Measurements from ENCODE around the gene SLC37A2.

Gene SLC37A2

DNA sequence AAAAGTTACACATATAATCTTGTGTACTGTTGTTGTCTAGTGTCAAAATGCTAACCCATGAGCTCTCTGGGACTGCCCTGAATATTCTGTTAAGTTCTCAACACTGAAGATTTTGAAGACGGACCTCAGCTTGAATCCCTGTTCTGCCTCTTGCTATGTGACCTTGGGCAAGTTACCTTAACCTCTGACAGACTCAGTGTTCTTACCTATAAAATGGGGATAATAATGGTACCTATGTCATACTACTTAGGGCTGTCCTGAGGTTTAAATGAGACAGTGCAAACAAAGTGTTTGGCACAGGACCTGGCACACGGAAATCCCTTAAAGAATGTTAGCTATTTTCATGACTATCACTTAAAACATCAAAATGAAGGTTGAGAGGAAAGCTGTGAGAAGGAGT is 37.0 kb downstream of the SLC37A2 start:
- no peaks in the 10 kb centered on the region for H3K27me3 ChIP-seq (ENCODE audit: insufficient read depth, low read depth, severe bottlenecking)
- peaks cover 13% of the 10 kb centered on the region for H3K36me3 ChIP-seq
- TF ChIP-seq, protein P1, sequence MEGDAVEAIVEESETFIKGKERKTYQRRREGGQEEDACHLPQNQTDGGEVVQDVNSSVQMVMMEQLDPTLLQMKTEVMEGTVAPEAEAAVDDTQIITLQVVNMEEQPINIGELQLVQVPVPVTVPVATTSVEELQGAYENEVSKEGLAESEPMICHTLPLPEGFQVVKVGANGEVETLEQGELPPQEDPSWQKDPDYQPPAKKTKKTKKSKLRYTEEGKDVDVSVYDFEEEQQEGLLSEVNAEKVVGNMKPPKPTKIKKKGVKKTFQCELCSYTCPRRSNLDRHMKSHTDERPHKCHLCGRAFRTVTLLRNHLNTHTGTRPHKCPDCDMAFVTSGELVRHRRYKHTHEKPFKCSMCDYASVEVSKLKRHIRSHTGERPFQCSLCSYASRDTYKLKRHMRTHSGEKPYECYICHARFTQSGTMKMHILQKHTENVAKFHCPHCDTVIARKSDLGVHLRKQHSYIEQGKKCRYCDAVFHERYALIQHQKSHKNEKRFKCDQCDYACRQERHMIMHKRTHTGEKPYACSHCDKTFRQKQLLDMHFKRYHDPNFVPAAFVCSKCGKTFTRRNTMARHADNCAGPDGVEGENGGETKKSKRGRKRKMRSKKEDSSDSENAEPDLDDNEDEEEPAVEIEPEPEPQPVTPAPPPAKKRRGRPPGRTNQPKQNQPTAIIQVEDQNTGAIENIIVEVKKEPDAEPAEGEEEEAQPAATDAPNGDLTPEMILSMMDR (IDR thresholded peaks at IDR 0.05; ENCODE audit: low read depth, low read length): no peak
- no peak for DNase-seq
- H3K27ac ChIP-seq: no peak overlapping the region
- no peak overlapping the region for H3K4me3 ChIP-seq (ENCODE audit: low read depth, low read length)
- no peaks in the 10 kb centered on the region for H3K9me3 ChIP-seq (ENCODE audit: severe bottlenecking)

DNA sequence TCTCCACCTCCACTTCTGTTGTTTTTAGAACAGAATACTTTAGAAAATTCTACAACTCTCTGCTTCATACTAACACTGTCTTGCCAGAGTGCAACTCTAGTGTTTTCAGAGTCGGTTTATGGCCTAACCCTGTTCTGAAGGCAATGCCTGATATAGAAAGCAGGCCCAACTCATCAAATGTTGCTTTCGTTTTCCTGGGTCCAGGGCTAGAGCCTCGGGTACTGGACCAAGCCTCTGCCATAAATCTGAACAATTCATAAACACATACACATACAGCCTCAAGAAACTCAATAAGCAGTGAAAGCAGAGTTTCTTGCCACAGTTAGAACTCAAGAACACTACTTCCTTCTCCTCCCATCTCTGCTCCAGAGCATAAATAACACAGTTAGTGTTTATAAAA is 38.5 kb downstream of the SLC37A2 start:
- Histone ChIP-seq H3K36me3 (peaks cover 13% of the 10 kb centered on the region), H3K27me3 (ENCODE audit: insufficient read depth, low read depth, severe bottlenecking) (no peaks in the 10 kb centered on the region), H3K4me3 (ENCODE audit: low read depth, low read length) (no peak overlapping the region), H3K27ac (no peak overlapping the region), H3K9me3 (ENCODE audit: severe bottlenecking) (no peaks in the 10 kb centered on the region)
- DNase-seq: no peak
- TF ChIP-seq, protein P1 (IDR thresholded peaks at IDR 0.05; ENCODE audit: low read depth, low read length): no peak

DNA sequence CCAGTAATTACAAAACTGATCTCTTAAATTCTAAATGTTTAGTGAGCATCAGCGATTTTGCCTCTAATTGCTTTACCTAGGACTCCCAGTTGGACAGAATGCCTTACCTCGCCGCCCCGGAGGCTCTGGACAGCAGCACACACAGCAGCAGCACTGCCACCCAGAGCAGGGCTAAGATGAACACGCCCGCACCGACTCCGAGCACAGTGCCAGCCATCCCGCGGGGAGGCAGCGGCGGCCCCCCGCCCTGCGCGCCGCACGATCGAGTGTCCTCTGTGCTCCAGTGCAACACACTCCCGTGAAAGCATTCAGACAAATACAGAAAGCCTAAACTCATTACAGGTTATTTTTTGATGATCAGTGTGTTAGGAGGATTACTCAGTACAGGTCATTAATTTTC is 38.9 kb downstream of the SLC37A2 start:
- H3K4me3 ChIP-seq (ENCODE audit: low read depth, low read length): no peak overlapping the region
- no peak overlapping the region for H3K27ac ChIP-seq
- H3K36me3 ChIP-seq: peaks cover 13% of the 10 kb centered on the region
- H3K9me3 ChIP-seq (ENCODE audit: severe bottlenecking): no peaks in the 10 kb centered on the region
- TF ChIP-seq, protein P1 (IDR thresholded peaks at IDR 0.05; ENCODE audit: low read depth, low read length): no peak
- H3K27me3 ChIP-seq (ENCODE audit: insufficient read depth, low read depth, severe bottlenecking): no peaks in the 10 kb centered on the region
- DNase-seq: no peak

DNA sequence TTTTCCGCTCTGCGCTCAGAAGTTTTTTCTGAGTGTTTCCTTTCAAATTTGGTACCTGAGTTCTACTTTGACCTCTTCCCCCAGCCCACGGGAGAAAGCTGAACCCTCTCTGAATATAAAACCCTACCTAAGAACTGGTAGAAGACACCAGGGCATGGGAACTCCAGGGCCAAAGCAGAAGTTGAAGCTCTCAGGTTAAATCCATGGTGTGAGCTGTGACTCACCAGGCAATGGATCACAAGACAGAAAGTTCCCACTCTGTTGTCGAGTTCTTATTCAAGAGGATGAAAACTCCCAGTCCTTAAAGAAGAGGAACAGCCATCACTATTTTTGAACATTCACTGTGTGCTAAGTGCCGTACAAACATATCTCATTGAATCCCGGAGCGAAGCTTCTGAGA is 39.4 kb downstream of the SLC37A2 start:
- Histone ChIP-seq H3K27ac (no peak overlapping the region), H3K4me3 (ENCODE audit: low read depth, low read length) (no peak overlapping the region), H3K9me3 (ENCODE audit: severe bottlenecking) (no peaks in the 10 kb centered on the region), H3K27me3 (ENCODE audit: insufficient read depth, low read depth, severe bottlenecking) (no peaks in the 10 kb centered on the region), H3K36me3 (peaks cover 13% of the 10 kb centered on the region)
- TF ChIP-seq, protein P1 (IDR thresholded peaks at IDR 0.05; ENCODE audit: low read depth, low read length): no peak
- DNase-seq: no peak

DNA sequence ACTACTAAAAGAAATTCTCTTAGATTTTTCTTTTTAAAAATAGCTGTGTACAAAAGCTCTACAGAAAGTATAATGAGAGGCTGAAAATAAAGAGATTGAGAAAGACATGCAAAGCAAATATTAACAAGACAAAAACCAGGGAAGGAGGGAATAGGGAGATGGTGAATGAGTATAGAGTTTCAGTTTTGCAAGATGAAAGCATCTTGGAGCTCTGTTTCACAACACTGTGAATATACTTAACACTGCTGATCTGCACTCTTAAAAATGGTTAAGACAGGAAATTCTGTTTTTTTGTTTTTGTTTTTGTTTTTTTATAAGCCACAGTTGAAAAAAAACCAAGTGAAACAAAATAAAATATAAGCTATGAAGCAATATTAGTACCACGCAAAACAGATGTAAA is 42.8 kb downstream of the SLC37A2 start:
- no peak for DNase-seq
- Histone ChIP-seq H3K27me3 (ENCODE audit: insufficient read depth, low read depth, severe bottlenecking) (no peaks in the 10 kb centered on the region), H3K36me3 (peaks cover 2% of the 10 kb centered on the region), H3K27ac (no peak overlapping the region), H3K9me3 (ENCODE audit: severe bottlenecking) (no peaks in the 10 kb centered on the region), H3K4me3 (ENCODE audit: low read depth, low read length) (no peak overlapping the region)
- TF ChIP-seq, protein P1 (IDR thresholded peaks at IDR 0.05; ENCODE audit: low read depth, low read length): no peak

DNA sequence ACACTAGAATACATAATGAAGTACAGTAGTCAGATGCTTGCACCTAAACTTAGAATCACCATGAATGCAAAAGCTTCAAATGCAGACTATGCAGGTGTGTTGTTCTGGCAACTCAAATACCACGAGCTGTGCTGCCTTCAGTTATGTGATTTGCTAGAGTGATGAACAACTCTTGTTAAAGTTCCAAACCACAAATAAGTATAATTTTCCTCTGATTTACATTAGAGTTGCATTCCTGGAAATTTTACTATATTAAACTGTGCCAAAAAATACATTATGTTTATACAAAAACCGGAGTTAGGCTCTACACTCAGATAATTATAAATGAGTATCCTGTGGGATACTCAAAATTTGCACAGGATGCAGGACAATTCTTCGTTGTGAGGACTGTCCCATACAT is 45.4 kb downstream of the SLC37A2 start:
- Histone ChIP-seq H3K27me3 (ENCODE audit: insufficient read depth, low read depth, severe bottlenecking) (no peaks in the 10 kb centered on the region), H3K4me3 (ENCODE audit: low read depth, low read length) (no peak overlapping the region), H3K36me3 (no peaks in the 10 kb centered on the region), H3K9me3 (ENCODE audit: severe bottlenecking) (no peaks in the 10 kb centered on the region), H3K27ac (no peak overlapping the region)
- DNase-seq: no peak
- TF ChIP-seq, protein P1 (IDR thresholded peaks at IDR 0.05; ENCODE audit: low read depth, low read length): no peak
